Activated T-cell treated with anti-CD3 and anti-CD28 coated beads, Interleukin-2, amount 50 U/mL, for 4 hours (primary cell): ENCODE results near the gene CHST9. TPM values are rescaled to one million over a fixed set of nuclear protein-coding genes. Genes with fewer than 3 reads are reported as not detected.

Experiments
- ATAC-seq, 2 donors: fragments of 200-7000 bp; cut with Tn5 transposase; one replicate each; pipeline ENCODE4 v1.10.0; 2021
- DNase-seq: peaks from one replicate; pipeline ENCODE4 v3.0.0-alpha.2; 2020
- H3K27me3 Mint-ChIP-seq: one replicate; pipeline ENCODE4 v1.8.0; 2021; ENCODE audit warnings: low read depth, mixed read lengths
- H3K36me3 Mint-ChIP-seq: one replicate; pipeline ENCODE4 v1.8.0; 2022; ENCODE audit warnings: mixed read lengths; ENCODE audit not compliant: insufficient read depth
- H3K4me1 Mint-ChIP-seq: one replicate; pipeline ENCODE4 v1.8.0; 2021; ENCODE audit warnings: low read depth, mixed read lengths
- H3K4me3 Mint-ChIP-seq: one replicate; pipeline ENCODE4 v1.8.0; 2021; ENCODE audit warnings: mild to moderate bottlenecking, moderate library complexity, mixed read lengths
- H3K9me3 Mint-ChIP-seq: one replicate; pipeline ENCODE4 v1.8.0; 2021; ENCODE audit warnings: mixed read lengths
- total RNA-seq, 3 donors: library from RNA; stranded (reverse); gene quantifications; one replicate each; pipeline ENCODE4 v1.2.1, GENCODE V29; 2021

The CHST9 gene
- total RNA-seq, 3 donors from 2014 or later: not detected

- Mint-ChIP-seq H3K4me1 (no peaks in the 10 kb centered on the region), H3K4me3 (no peak overlapping the region), H3K9me3 (no peaks in the 10 kb centered on the region), H3K36me3 (no peaks in the 10 kb centered on the region), H3K27me3 (no peaks in the 10 kb centered on the region)
- ATAC-seq: no peak
- no peak for DNase-seq
These were observed 290.7 kb downstream of the CHST9 start for GRCh38 chr18:26894426-26894825.

GRCh38 chr18:26893996-26894395 lies 291.1 kb downstream of the CHST9 start:
- no peak for ATAC-seq
- H3K27me3 Mint-ChIP-seq: no peaks in the 10 kb centered on the region
- no peak overlapping the region for H3K4me3 Mint-ChIP-seq

DNA sequence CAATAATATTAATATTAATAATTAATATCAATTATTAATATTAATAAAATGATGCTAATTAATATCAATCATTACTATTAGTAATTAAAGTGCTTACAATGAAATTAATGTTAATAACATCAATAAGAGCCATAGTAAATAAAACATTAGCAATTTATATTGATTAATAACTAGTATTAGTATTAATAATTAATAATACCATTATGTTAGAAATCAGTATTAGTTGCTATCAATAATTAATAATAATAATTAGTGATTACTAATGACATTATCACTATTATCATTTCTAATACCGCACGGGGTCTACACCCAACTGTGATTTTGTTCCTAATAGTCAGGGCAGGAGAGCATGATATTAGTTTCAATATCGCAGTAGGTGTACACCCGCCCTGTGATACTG lies 296.8 kb downstream of the CHST9 start:
- no peaks in the 10 kb centered on the region for H3K9me3 Mint-ChIP-seq
- H3K27me3 Mint-ChIP-seq: peaks cover 2% of the 10 kb centered on the region
- no peak overlapping the region for H3K4me3 Mint-ChIP-seq
- DNase-seq: no peak
- no peaks in the 10 kb centered on the region for H3K4me1 Mint-ChIP-seq
- no peaks in the 10 kb centered on the region for H3K36me3 Mint-ChIP-seq
- ATAC-seq: no peak

More at GRCh38 chr18:26893996-26894395, 291.1 kb downstream of the CHST9 start:
- no peaks in the 10 kb centered on the region for H3K36me3 Mint-ChIP-seq
- DNase-seq: no peak
- H3K4me1 Mint-ChIP-seq: no peaks in the 10 kb centered on the region
- H3K9me3 Mint-ChIP-seq: no peaks in the 10 kb centered on the region

DNA sequence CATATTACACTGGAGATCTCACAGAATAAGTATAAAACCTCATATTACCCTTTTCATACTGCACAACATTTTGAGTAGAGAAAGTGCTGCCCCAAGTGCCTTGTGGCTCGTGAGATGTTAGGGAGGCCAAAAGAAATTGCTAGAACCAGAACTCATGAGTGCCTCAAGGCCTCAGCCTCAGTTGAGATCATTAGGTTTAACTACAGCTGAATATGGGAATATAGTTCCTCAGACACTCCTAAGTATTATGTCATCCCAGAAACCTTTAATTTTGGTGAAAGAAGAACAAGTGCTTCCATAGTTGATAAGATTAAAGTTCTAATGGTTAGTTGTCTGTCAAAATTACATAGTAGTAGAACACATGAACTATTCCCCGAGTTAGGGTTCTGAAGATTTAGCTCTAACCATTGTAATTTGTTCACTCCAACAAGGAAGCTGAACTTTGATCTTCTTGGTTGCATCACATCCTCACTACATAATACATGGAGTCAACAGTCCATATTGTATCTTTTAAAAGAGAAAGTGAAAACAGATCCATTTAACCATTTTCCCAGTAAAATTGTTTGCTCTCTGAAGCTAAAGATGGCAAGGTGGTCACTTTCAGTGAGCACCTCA lies 310.0 kb downstream of the CHST9 start:
- ATAC-seq: no peak
- Mint-ChIP-seq H3K9me3 (peaks cover 5% of the 10 kb centered on the region), H3K4me3 (no peak overlapping the region), H3K36me3 (no peaks in the 10 kb centered on the region), H3K4me1 (no peaks in the 10 kb centered on the region), H3K27me3 (no peaks in the 10 kb centered on the region)
- no peak for DNase-seq

DNA sequence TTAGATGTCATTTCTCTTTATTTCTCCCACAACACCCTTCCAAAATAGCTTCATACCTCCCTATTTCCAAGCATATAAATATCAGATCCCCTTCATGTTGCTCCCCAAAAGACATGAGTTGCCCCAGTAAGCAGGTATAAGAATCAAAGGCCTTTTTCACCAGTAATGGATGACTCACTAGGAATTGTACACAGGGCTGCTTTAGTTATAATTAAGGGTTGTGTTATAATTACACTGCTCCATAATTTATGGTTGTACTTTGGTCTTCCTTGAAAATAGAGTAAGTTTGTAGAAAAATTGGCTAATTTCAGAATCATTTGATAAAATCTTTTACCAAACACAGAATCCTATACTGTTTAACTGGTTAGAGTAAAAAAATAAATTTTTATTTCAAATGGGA lies 310.8 kb downstream of the CHST9 start:
- no peak for ATAC-seq
- Mint-ChIP-seq H3K27me3 (no peaks in the 10 kb centered on the region), H3K9me3 (peaks cover 5% of the 10 kb centered on the region), H3K4me3 (no peak overlapping the region), H3K36me3 (no peaks in the 10 kb centered on the region), H3K4me1 (no peaks in the 10 kb centered on the region)
- DNase-seq: no peak

- Mint-ChIP-seq H3K4me3 (no peak overlapping the region), H3K9me3 (no peaks in the 10 kb centered on the region)
These were observed 315.5 kb downstream of the CHST9 start for GRCh38 chr18:26869640-26870039.

GRCh38 chr18:26868968-26869586 lies 316.0 kb downstream of the CHST9 start:
- ATAC-seq (no peak), DNase-seq (no peak)
- Mint-ChIP-seq H3K4me1 (no peaks in the 10 kb centered on the region), H3K27me3 (peaks cover 10% of the 10 kb centered on the region), H3K4me3 (no peak overlapping the region), H3K36me3 (no peaks in the 10 kb centered on the region), H3K9me3 (no peaks in the 10 kb centered on the region)

More at GRCh38 chr18:26869640-26870039, 315.5 kb downstream of the CHST9 start:
- no peak for DNase-seq
- peaks cover 10% of the 10 kb centered on the region for H3K27me3 Mint-ChIP-seq
- no peaks in the 10 kb centered on the region for H3K36me3 Mint-ChIP-seq
- no peak for ATAC-seq
- H3K4me1 Mint-ChIP-seq: no peaks in the 10 kb centered on the region

- H3K9me3 Mint-ChIP-seq: no peaks in the 10 kb centered on the region
- no peaks in the 10 kb centered on the region for H3K4me1 Mint-ChIP-seq
- no peak overlapping the region for H3K4me3 Mint-ChIP-seq
These were observed 317.6 kb downstream of the CHST9 start for GRCh38 chr18:26867471-26867870.

GRCh38 chr18:26865557-26865956 lies 319.6 kb downstream of the CHST9 start, which contains the start of gene AQP4:
TSS of gene AQP4 (minus strand) at chr18:26865707. CDS start at chr18:26865689, 18 bp downstream.
- Mint-ChIP-seq H3K4me3 (no peak within 1 kb of the TSS), H3K4me1 (no peaks in the 10 kb centered on the region)
- no peak for ATAC-seq

More at GRCh38 chr18:26867471-26867870, 317.6 kb downstream of the CHST9 start:
- ATAC-seq (no peak), DNase-seq (no peak)
- H3K27me3 Mint-ChIP-seq: peaks cover 15% of the 10 kb centered on the region
- no peaks in the 10 kb centered on the region for H3K36me3 Mint-ChIP-seq

DNA sequence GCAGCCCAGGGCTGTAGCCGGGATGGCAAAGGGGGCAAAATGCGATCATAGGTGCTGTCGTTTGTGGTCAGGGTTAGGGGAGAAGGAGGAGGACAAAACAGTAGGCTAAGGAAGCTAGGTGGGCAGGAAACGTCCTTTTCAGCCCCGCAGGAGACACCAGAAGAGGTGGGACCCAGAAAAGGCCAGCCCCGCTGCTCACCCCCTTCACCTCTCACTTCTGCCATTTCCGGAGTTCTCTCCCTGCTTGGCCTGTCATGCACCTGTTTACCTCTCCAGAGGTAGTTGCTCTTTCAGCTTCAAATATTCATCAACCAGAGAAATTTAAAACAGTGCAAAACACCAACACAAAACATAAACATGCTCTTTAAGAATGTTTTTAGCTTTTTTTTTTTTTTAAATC lies 320.4 kb downstream of the CHST9 start:
- H3K36me3 Mint-ChIP-seq: no peaks in the 10 kb centered on the region
- H3K9me3 Mint-ChIP-seq: no peaks in the 10 kb centered on the region
- ATAC-seq: no peak
- DNase-seq: no peak
- peaks cover 15% of the 10 kb centered on the region for H3K27me3 Mint-ChIP-seq
- H3K4me1 Mint-ChIP-seq: no peaks in the 10 kb centered on the region
- no peak overlapping the region for H3K4me3 Mint-ChIP-seq

More at GRCh38 chr18:26865557-26865956, 319.6 kb downstream of the CHST9 start, which contains the start of gene AQP4:
- H3K9me3 Mint-ChIP-seq: no peaks in the 10 kb centered on the region
- H3K36me3 Mint-ChIP-seq: no peaks in the 10 kb centered on the region
- DNase-seq: no peak
- H3K27me3 Mint-ChIP-seq: peaks cover 15% of the 10 kb centered on the region

GRCh38 chr18:26863921-26864497 lies 321.1 kb downstream of the CHST9 start:
- Mint-ChIP-seq H3K27me3 (peaks cover 15% of the 10 kb centered on the region), H3K36me3 (no peaks in the 10 kb centered on the region), H3K9me3 (no peaks in the 10 kb centered on the region), H3K4me1 (no peaks in the 10 kb centered on the region), H3K4me3 (no peak overlapping the region)
- no peak for ATAC-seq
- no peak for DNase-seq

- H3K4me3 Mint-ChIP-seq: no peak overlapping the region
- H3K9me3 Mint-ChIP-seq: no peaks in the 10 kb centered on the region
These were observed 321.8 kb downstream of the CHST9 start for GRCh38 chr18:26863122-26863879.

GRCh38 chr18:26862084-26862483 lies 323.0 kb downstream of the CHST9 start:
- no peaks in the 10 kb centered on the region for H3K4me1 Mint-ChIP-seq
- no peak for ATAC-seq
- no peaks in the 10 kb centered on the region for H3K36me3 Mint-ChIP-seq
- no peaks in the 10 kb centered on the region for H3K9me3 Mint-ChIP-seq
- peaks cover 15% of the 10 kb centered on the region for H3K27me3 Mint-ChIP-seq
- no peak for DNase-seq
- H3K4me3 Mint-ChIP-seq: no peak overlapping the region

More at GRCh38 chr18:26863122-26863879, 321.8 kb downstream of the CHST9 start:
- H3K36me3 Mint-ChIP-seq: no peaks in the 10 kb centered on the region
- H3K4me1 Mint-ChIP-seq: no peaks in the 10 kb centered on the region
- H3K27me3 Mint-ChIP-seq: peaks cover 15% of the 10 kb centered on the region
- DNase-seq (no peak), ATAC-seq (no peak)
